22Rv1 (cell line): ENCODE results near the gene NOL3.
A peak's percentile ranks its signal among the peaks of the same experiment; 100 is the strongest.

Experiments
- CTCF ChIP-seq: fragments of 450-650 bp; IDR thresholded peaks from 2 replicates; pipeline ENCODE4 v1.5.1; 2017; ENCODE audit warnings: mild to moderate bottlenecking
- ZFX ChIP-seq: fragments of 450-650 bp; IDR thresholded peaks from 2 replicates; pipeline ENCODE4 v1.6.1; 2017; ENCODE audit warnings: antibody characterized with exemption, borderline replicate concordance

DNA sequence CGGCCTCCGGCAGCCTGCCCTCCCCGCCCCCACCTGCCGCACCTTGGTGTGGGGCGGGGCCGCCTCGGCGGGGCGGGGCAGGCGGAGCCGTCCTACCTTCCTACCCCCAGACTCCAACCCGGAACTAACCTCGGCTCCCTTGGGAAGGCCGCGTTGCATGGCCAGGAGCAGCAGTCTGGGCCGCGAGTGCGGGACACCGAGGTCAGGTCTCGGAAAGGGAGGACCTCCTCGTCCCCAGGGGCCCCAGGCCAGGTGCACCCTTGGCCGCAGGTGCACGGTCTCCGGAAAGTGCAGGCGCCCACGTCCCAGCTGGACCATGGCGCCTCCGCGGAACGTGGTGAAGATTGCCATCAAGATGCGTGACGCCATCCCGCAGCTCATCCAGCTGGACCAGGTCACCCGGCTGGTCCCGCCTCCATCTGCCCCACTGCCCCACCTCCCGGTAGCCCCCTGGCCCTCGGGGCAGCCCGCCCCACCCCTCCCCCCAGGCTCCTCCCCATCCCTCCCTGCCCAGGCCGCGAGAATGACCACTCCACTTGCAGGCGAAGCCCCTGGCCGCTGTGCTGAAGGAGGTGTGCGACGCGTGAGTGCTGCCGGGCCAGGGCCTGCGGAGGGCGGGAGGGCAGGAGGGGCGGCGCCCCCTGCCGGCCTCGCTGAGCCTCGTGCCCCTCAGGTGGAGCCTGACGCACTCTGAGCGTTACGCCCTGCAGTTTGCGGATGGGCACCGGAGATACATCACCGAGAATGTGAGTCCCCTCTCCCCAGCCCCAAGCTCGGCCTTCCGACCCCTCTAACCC is 28.9 kb downstream of the NOL3 start, which contains the start of gene ELMO3:
- peak; percentile 90 for TF ChIP-seq CTCF
- TF ChIP-seq ZFX: no peak
